C4-2B (cell line): ENCODE measurements around the gene GIMAP2.

Experiments used
- CTCF ChIP-seq: fragments of 450-650 bp; conservative IDR thresholded peaks from 2 replicates; pipeline ENCODE4 v1.5.1; 2017; ENCODE audit warnings: mild to moderate bottlenecking
- ZFX ChIP-seq: fragments of 450-650 bp; IDR thresholded peaks from 2 replicates; pipeline ENCODE4 v1.6.1; 2017

- no peak for TF ChIP-seq CTCF
- no peak for TF ChIP-seq ZFX
These were observed 20.3 kb upstream of the GIMAP2 start for GRCh38 chr7:150665089-150665748.
